GM18870 (cell line): ENCODE measurements around the gene NR1H3.

Source experiments
- ATAC-seq: cut with Tn5 transposase; IDR thresholded peaks from one replicate; pipeline ENCODE4 v1.9.1; 2021; ENCODE audit warnings: moderate library complexity; ENCODE audit not compliant: unreplicated experiment

NR1H3 gene

DNA sequence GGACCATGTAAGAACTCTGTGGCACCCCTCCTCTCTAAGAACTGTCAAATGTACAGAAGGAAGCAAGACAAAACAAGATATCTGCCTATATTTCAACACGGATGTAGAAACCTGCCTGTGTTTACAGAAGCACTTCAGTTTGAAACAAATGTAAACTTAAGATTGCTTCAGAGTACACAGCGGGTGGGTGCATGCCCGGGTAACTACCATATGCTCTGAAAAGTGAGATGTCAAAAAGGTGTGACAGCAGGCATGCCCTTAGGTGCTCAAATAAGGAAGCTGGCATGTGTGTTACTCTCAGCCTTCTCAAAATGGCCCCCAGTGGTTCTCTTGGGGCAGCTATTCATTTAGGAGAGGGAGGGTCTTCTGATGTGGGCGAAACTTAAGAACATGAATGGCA is 14.3 kb upstream of the NR1H3 start:
- no peak for ATAC-seq

DNA sequence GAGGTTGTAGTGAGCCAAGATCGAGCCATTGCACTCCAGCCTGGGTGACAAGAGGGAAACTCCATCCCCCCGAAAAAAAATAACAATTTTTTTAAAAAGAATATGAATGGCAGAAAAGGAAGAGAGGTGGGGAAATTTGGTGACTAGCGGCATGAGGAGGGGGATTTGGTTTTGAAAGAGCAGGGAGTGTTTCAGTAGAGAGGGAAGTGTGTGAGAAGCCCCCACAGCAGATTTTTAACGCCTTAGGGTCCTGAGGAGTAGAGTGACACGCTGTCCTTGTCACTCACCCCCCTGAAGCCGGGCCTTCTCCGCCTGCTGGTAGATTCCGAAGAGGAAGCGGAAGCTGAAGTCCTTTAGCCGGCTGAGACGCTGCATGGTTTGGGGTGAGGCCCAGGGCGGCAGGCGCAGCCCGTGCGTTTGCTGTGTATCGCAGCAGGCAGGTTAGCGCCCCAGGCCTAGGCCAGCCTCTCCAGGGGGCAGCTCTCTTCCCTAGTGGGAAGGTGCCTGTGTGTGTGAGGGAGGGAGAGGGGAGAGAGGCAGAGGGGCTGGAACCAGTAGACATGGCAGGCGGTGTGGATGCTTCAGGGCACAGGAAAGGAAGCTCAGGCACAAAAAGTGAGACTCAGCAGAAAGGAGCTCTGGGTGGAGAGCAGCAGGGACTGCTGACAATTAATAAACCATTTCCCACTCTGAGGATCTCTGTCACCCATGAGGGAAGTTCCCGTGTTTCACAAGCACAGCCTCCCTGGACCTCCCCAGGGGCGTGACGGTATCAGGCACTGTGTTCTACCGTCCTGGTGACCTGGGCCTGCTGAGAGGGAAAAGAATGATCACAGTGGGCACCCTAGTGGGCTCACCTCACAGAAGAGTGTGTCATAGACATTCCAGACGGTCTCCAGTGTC is 13.1 kb upstream of the NR1H3 start:
- no peak for ATAC-seq

DNA sequence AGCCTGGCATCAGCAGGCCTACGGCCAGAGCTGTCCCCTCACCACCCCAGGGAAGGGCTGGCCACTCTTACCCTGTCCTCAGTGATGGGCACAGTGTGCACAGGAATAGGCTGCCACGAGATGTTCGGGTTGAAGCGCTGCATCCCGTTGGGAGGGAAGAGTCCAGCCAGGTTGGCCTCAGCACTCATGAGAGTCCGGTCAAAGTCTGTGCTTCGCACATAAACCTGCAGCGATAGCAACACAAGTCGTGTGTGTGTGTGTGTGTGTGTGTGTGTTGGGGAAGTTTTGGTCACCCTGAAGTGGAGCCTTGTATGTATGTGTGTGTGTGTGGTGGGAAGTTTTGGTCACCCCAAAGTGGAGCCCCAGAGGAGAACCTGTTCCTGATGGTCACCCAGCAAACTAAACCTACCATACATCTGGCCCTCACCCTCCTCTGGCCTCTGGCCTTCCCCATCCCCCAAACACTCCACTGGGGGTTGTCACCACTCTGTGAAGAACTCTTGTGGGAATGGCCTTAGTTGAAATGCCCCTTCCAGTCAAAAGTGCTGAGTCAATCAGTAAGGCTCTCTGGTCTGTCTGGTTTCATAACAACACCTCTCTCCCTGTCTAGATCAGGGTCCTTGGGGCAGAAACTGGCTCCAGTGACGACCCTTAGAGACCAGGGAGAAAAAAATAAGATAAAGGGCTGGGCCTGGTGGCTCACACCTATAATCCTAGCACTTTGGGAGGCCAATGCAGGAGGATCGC is 12.0 kb upstream of the NR1H3 start:
- ATAC-seq = no peak

DNA sequence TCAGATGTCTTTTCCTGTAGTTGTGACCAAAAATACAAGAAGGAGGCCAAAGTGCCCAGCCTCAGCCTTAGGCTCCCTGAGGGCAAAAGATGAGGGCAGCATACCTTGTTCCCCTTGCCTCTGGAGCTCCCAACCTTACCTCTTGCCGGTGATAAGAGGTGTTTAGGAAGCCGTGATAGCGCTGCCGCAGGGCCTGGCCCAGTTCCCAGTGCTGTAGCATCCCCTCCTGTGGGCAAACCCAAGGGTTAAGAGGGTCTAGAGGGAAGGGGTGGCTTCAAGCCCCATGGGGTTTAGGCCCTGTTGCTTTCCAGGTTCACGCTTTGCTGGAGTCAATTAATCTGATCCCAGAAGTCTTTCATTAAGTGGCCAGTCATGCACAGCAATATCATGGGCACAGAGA is 10.3 kb upstream of the NR1H3 start:
- no peak for ATAC-seq

DNA sequence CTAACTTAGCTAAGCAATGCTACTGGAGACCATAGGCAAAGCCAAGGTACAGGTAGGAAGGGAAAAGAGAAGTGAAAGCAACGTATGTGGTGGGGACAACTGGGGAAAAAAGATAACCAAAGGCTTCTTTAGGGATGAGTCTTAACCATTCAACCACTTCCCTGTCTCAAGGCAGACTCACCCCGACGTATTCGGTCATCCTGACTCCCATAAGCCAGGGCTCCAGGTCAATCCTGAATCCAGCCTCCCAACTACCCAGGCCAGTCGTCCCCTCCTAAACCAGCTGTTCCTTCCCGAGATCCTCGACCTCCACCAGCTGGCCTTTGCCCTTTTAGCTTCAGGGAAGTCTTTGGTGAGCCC is 9.5 kb upstream of the NR1H3 start:
- ATAC-seq = peak; percentile 24

DNA sequence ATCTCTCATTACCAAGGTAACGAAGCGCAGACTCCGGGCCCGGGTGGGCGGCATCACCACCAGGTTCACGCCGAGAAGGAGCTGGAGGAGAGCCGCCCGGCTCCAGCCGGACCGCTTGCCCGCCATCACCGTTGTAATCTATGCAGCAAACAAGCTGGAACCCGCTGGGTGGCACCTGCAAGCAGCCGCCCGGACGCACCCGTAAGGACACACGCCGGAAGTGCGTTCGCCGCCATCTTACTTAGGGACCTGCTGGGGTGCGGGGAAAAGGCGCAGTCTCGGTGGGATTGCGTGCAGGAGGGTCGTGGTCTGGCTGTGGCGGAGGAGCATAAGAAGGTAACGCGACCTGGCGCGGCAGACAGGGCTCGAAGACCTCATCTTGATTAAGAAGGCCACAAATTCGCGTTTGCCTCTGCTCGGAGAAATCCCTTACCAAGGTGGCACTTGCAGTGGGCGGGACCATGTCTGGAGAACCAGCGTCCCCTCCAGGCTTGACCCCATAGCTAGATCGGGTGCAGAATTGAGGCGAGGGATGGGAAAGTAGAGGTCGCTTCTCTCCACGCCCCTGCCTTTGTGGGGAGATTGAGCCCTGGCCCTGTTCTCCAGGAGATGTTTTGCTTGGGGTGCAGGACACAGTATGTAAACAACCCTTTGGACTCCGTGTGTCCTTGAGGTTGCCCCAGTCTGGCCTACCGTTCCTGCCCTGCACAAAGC is 9.0 kb upstream of the NR1H3 start, which contains the start of gene ACP2:
Gene ACP2, minus strand, starts transcription at position 151 of the 714 bp plus-strand sequence. Its CDS starts 25 bp downstream, at position 126.
- peak; percentile 88 for ATAC-seq

DNA sequence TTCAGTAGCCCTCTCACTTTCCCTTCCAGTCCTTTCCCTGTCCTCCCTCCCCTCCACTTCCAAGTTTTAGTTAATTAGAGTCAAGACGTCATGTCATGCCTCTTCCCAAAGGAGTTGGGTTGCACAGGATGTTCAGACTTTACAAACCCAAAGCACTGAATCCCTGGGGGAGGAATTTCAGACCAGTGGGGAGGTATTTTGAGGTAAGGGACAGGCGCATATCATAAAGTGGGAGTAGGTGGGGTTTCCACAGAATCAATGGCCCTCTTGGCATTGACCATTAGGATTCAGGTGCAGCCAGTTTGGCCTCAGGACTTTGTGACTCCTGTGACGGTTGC is 8.4 kb upstream of the NR1H3 start:
- no peak for ATAC-seq

DNA sequence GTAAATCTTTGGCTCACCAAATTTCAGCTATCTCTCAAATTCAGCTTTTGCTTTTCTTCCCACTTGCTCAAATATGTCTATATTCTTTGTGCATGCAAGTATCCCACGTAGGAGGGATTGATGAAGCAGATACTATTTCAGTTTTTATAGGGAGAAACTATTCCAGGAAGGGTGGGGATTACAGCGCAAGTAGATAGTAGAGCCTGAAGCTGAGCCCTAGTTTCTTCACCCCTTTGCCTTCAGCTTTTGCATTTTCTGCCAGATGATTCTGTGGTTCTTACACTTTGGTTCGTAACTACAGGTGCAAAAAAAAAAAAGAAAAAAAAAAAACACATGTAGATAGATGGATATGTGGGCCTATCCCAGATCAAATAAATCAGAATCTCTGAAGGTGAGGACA is 6.0 kb upstream of the NR1H3 start:
- no peak for ATAC-seq

DNA sequence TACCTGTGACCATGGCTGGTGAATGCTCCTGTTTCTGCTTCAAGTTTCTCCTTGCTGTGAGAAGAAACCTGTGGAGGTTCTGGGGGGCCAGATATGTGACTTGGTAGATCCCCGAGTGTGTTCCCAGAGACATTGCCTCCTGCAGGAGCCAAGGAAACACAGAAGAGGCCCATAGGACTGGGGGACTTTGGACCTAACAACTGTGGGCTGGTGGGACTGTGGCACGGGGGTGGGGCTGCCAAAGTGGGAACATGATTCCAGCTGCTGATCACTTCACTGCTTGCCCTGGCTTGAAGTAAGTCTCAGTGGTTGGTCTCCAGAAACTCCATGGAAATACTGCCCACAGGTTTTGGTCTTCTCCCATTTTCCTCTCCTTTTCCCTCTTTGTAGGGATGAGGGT is 4.1 kb upstream of the NR1H3 start:
- ATAC-seq = no peak

DNA sequence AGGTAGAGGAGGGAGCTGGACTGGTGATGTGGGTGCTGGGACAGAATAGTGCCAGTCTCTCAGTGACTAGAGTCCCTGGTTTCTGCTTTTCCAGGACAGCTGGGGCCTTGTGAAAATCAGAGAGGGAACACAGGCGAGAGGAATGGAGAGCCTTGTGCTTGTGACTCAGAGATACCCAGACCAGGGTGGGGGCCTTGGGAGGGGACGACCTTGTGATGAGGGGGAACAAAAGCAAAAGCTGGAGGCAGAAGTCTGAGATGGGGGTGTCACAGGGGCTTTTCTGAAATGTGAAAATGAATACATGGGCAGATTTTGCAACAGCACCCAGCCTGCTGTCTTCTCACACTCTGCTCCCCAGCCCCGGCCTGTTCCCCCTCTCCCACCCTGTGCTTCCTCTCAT is 3.4 kb upstream of the NR1H3 start:
- ATAC-seq = no peak

DNA sequence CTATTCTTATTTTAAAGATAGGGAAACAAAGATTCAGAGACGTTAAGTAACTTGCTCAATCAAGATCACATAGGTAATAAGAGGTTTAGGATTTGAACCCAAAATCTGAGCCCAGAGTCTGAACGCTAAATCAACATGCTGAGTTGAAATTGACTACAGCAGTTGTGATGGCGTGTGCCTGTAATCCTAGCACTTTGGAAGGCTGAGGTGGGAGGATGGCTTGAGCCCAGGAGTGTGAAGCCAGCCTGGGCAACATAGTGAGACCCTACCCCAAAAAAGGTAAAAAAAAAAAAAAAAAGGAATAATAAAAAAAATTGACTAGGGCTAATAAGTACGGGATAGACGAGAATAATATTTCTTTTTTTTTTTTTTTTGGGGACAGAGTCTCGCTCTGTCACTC is 1.4 kb upstream of the NR1H3 start:
- ATAC-seq = no peak

DNA sequence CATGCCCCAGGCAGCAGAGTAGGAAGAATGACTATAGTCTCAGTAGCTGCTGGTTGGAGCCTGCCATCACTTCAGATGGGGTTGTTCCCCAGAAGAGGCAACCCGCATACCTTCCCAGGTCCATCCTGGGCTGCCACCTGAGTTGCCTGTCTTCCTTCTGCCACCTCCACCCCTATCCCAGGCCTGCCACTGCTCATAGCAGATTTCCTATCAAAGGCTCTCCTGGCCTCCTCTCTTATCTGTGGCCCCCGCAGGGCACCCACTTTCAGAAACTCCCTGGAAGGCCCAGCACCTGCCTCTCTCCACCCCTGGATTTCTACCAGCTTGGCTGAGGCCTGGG is 649 bp upstream of the NR1H3 start:
- no peak for ATAC-seq

DNA sequence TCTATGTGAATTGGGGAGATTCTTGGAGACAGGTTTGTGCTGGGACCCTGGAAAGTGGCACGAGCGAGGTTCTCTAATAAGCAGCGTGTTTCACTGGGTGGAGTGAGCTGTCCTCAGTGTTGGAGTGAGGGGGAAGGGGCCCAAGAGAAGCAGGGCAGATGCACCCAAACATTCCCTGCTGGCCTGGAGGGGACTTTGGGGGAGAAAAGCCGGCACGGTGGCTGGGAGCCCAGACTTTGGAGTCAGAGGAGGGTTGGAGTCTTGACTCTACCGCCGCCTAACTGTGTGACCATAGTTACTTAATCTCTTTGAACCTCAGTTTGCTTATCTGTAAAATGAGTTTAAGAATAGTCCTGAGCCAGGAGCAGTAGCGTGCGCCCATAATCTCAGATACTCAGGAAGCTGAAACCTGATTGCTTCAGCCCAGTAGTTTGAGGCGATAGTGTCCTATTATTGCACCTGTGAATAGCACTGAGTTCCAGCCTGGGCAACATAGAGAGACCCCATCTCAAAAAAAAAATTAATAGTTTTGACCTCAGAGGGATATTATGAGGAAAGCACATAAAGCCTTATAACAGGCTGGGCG is 614 bp downstream of the NR1H3 start:
- ATAC-seq = no peak

DNA sequence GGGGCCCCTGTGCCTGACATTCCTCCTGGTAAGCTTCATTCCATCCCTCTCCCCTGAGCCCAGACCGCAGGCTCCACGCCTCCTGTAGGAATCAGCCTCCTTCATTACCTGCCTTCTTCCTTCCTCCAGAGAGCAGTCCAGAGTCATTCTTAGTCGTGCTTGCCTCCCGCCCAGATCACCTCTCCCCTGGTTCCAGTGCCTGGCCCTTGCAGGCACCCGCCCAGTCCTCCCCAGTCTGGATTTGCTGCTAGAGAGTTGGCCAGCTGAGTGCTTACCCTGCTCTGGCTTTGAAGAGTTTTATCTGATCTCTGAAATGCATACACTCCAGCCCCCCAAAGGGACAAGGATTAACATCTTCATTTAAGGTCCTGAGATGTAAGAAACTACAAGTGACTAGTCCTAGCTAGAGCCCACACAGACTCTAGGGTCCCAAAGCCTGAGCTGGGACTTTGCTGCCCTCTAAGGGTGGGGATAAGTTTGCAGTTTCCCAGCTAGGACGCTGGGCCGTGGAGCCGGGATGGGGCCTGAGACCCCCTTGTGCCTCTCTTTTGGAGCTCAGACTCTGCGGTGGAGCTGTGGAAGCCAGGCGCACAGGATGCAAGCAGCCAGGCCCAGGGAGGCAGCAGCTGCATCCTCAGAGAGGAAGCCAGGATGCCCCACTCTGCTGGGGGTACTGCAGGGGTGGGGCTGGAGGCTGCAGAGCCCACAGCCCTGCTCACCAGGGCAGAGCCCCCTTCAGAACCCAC is 1.6 kb downstream of the NR1H3 start:
- no peak for ATAC-seq

DNA sequence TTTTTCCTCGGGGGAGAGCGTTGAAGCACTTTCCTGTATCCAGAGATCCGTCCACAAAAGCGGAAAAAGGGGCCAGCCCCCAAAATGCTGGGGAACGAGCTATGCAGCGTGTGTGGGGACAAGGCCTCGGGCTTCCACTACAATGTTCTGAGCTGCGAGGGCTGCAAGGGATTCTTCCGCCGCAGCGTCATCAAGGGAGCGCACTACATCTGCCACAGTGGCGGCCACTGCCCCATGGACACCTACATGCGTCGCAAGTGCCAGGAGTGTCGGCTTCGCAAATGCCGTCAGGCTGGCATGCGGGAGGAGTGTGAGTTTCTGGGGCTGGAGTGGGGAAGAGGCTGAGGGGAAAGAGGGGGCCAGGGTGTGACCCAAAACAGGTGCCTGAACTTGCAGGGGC is 2.6 kb downstream of the NR1H3 start:
- no peak for ATAC-seq

DNA sequence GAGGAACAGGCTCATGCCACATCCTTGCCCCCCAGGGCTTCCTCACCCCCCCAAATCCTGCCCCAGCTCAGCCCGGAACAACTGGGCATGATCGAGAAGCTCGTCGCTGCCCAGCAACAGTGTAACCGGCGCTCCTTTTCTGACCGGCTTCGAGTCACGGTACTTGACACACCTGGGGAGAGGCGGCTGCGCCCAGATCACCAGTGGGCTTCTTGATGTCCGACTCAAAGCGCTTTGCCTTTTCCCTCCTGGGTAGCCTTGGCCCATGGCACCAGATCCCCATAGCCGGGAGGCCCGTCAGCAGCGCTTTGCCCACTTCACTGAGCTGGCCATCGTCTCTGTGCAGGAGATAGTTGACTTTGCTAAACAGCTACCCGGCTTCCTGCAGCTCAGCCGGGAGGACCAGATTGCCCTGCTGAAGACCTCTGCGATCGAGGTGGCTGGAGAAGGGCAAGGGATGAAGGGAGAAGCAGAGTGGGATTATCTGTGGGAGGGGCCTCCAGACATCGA is 3.5 kb downstream of the NR1H3 start:
- ATAC-seq = no peak

DNA sequence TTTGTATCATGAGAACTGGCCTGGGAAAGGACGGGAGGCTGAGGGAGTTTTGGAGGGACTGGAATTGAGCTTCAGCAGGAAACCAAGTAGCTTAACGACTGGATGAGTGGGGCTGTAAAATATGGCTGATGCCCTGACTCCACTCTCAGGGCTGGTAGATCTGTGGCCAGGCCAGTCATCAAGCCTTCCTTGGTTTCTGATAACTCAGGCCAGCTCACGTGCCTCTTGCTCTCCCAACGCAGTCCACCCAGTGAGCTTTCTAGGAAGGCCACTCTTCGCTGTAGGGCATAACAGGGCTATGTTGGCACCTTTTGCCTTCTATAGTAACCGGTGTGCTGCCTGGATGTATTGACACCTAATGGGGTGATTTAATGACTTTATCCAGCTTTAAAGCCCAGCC is 6.3 kb downstream of the NR1H3 start:
- ATAC-seq = no peak

DNA sequence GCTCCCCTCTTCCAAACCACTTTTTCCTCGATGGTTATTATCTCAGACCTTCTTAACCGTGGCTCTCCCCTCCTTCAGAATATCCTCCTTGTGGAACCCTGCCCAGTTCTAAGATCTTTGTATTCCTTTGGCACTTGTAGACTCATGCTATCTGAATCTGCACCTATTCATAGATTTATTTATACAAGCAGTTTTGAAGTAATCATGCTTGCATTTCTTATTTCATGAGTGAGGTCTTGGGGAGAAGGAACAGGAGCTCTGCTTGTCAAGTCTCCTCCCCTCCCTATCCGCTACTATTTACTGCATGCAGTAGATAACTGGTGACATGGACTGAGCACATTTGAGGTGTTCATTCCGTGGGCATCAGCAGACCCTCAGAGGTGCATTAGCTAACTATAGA is 6.7 kb downstream of the NR1H3 start:
- no peak for ATAC-seq

DNA sequence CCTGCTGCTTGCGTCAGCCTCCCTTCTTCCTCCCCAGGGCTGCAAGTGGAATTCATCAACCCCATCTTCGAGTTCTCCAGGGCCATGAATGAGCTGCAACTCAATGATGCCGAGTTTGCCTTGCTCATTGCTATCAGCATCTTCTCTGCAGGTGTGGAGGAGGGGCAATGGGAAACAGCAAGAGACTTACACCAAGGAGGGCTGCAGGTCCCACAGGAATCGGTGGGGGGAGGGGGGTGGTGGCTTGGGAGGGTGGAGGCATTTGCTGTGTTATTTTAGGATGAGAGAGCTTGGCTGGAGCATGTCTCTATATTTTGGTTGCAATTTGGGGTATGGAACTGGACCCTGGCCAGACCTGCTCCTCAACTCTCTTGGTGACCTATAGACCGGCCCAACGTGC is 10.1 kb downstream of the NR1H3 start:
- no peak for ATAC-seq

DNA sequence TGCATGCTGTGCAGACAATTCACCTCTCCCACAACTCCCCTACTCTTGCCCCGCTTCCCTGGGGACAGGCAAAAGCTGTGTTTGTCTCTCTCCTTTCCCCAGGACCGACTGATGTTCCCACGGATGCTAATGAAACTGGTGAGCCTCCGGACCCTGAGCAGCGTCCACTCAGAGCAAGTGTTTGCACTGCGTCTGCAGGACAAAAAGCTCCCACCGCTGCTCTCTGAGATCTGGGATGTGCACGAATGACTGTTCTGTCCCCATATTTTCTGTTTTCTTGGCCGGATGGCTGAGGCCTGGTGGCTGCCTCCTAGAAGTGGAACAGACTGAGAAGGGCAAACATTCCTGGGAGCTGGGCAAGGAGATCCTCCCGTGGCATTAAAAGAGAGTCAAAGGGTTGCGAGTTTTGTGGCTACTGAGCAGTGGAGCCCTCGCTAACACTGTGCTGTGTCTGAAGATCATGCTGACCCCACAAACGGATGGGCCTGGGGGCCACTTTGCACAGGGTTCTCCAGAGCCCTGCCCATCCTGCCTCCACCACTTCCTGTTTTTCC is 10.7 kb downstream of the NR1H3 start:
- no peak for ATAC-seq
